WTC11 (cell line): Measurements from ENCODE around the gene CAPN14. TPM values are rescaled to one million over a fixed set of nuclear protein-coding genes. Genes with fewer than 3 reads are reported as not detected.

Experiments used
- ATAC-seq: fragments of 200-7000 bp; cut with Tn5 transposase; 2 replicates; pipeline ENCODE4 v1.10.0; 2021; ENCODE audit warnings: mild to moderate bottlenecking, moderate library complexity
- CTCF ChIA-PET: fragments of 300-600 bp; sonication (Branson Sonifier 250); formaldehyde crosslinking; loops from one replicate; lab custom pipeline; 2021; ENCODE audit warnings: antibody characterized with exemption; lab: Charles Lee
- POLR2A ChIA-PET: fragments of 350-600 bp; sonication (Branson Sonifier 250); formaldehyde crosslinking; loops from one replicate; lab custom pipeline; 2021; ENCODE audit warnings: antibody characterized with exemption; lab: Charles Lee
- DNase-seq: peaks from one replicate; pipeline ENCODE4 v3.0.0; 2021; ENCODE audit warnings: low spot score
- H3K27ac Mint-ChIP-seq: 2 replicates; pipeline ENCODE4 v1.8.0; 2021; ENCODE audit warnings: mixed read lengths
- H3K27me3 Mint-ChIP-seq: 2 replicates; pipeline ENCODE4 v1.8.0; 2021; ENCODE audit warnings: low read depth, mild to moderate bottlenecking, moderate library complexity, mixed read lengths
- H3K36me3 Mint-ChIP-seq: 2 replicates; pipeline ENCODE4 v1.8.0; 2021; ENCODE audit warnings: mixed read lengths
- H3K4me1 Mint-ChIP-seq: 2 replicates; pipeline ENCODE4 v1.8.0; 2022; ENCODE audit warnings: mixed read lengths
- H3K4me3 Mint-ChIP-seq: 2 replicates; pipeline ENCODE4 v1.8.0; 2021; ENCODE audit warnings: mild to moderate bottlenecking, moderate library complexity, mixed read lengths
- H3K9me3 Mint-ChIP-seq: 2 replicates; pipeline ENCODE4 v1.8.0; 2021; ENCODE audit warnings: mixed read lengths
- ATF3 ChIP-seq: sonication (generic); formaldehyde crosslinking; conservative IDR thresholded peaks from 2 replicates; pipeline ENCODE4 v1.8.1; 2022; ENCODE audit warnings: mild to moderate bottlenecking, missing genetic modification reagents
- CBFB ChIP-seq: sonication (generic); formaldehyde crosslinking; IDR thresholded peaks from 2 replicates; pipeline ENCODE4 v1.8.1; 2022; ENCODE audit warnings: mild to moderate bottlenecking, low read depth, missing genetic modification reagents
- ETV6 ChIP-seq: sonication (generic); formaldehyde crosslinking; IDR thresholded peaks from 2 replicates; pipeline ENCODE4 v1.8.1; 2022; ENCODE audit warnings: mild to moderate bottlenecking, missing genetic modification reagents
- GRHL2 ChIP-seq: fragments of 250-450 bp; sonication (Bioruptor Pico); IDR thresholded peaks from 2 replicates; pipeline ENCODE4 v1.8.0; 2022; ENCODE audit warnings: mild to moderate bottlenecking, moderate library complexity; ENCODE audit not compliant: insufficient replicate concordance, severe bottlenecking
- IRF1 ChIP-seq: sonication (generic); formaldehyde crosslinking; IDR thresholded peaks from 2 replicates; pipeline ENCODE4 v1.8.0; 2023; ENCODE audit warnings: missing genetic modification reagents
- NR1H2 ChIP-seq: sonication (generic); formaldehyde crosslinking; IDR thresholded peaks from 2 replicates; pipeline ENCODE4 v1.9.0; 2021; ENCODE audit warnings: mild to moderate bottlenecking, moderate library complexity, missing genetic modification reagents
- NR2C2 ChIP-seq: sonication (generic); formaldehyde crosslinking; IDR thresholded peaks from 2 replicates; pipeline ENCODE4 v1.8.0; 2022; ENCODE audit warnings: mild to moderate bottlenecking, missing genetic modification reagents
- NR3C1 ChIP-seq: sonication (generic); formaldehyde crosslinking; conservative IDR thresholded peaks from 2 replicates; pipeline ENCODE4 v1.8.1; 2023; ENCODE audit warnings: low read depth, mild to moderate bottlenecking, missing genetic modification reagents
- OVOL2 ChIP-seq: fragments of 250-450 bp; sonication (Bioruptor Pico); IDR thresholded peaks from 2 replicates; pipeline ENCODE4 v1.9.0; 2021; ENCODE audit warnings: mild to moderate bottlenecking, borderline replicate concordance
- RORB ChIP-seq: fragments of 250-450 bp; sonication (Bioruptor Pico); IDR thresholded peaks from 2 replicates; pipeline ENCODE4 v1.9.0; 2021; ENCODE audit warnings: mild to moderate bottlenecking
- SP1 ChIP-seq: sonication (generic); formaldehyde crosslinking; conservative IDR thresholded peaks from 2 replicates; pipeline ENCODE4 v1.8.1; 2022; ENCODE audit warnings: missing genetic modification reagents
- USF1 ChIP-seq: sonication (generic); formaldehyde crosslinking; IDR thresholded peaks from 2 replicates; pipeline ENCODE4 v1.8.0; 2022; ENCODE audit warnings: mild to moderate bottlenecking, missing genetic modification reagents
- ZBTB43 ChIP-seq: sonication (generic); formaldehyde crosslinking; IDR thresholded peaks from 2 replicates; pipeline ENCODE4 v1.8.1; 2023; ENCODE audit warnings: mild to moderate bottlenecking, missing genetic modification reagents
- ZMAT4 ChIP-seq: fragments of 250-450 bp; sonication (Bioruptor Pico); IDR thresholded peaks from 2 replicates; pipeline ENCODE4 v1.9.0; 2021; ENCODE audit warnings: mild to moderate bottlenecking
- ZNF121 ChIP-seq: sonication (generic); formaldehyde crosslinking; IDR thresholded peaks from 2 replicates; pipeline ENCODE4 v1.8.0; 2023; ENCODE audit warnings: missing genetic modification reagents
- ZNF138 ChIP-seq: sonication (generic); formaldehyde crosslinking; conservative IDR thresholded peaks from 2 replicates; pipeline ENCODE4 v1.8.1; 2022; ENCODE audit warnings: mild to moderate bottlenecking, moderate library complexity, missing genetic modification reagents
- ZNF396 ChIP-seq: fragments of 250-450 bp; sonication (Bioruptor Pico); IDR thresholded peaks from 2 replicates; pipeline ENCODE4 v1.8.0; 2021; ENCODE audit warnings: mild to moderate bottlenecking, moderate library complexity, borderline replicate concordance
- ZNF416 ChIP-seq: fragments of 250-450 bp; sonication (Bioruptor Pico); IDR thresholded peaks from 2 replicates; pipeline ENCODE4 v1.9.0; 2021; ENCODE audit warnings: mild to moderate bottlenecking, inconsistent platforms
- ZSCAN18 ChIP-seq: fragments of 250-450 bp; sonication (Bioruptor Pico); IDR thresholded peaks from 2 replicates; pipeline ENCODE4 v2.1.2; 2022; ENCODE audit warnings: mild to moderate bottlenecking, moderate library complexity
- total RNA-seq: library from RNA; stranded (reverse); gene quantifications from 3 replicates; pipeline ENCODE4 v1.2.3, GENCODE V29; 2021

CAPN14 gene
- total RNA-seq, 1 experiment from 2014 or later, result 0.11 TPM

- ChIA-PET POLR2A (no interaction called here), CTCF (interaction anchor here (1.0 to 1.7 kb wide), 5 partner anchors 10 to 430 kb away, joined by 4 to 9 read pairs (median 5); no protein-coding TSS in a partner anchor)
- Mint-ChIP-seq H3K27ac (no peak overlapping the region), H3K4me1 (peaks cover 22% of the 10 kb centered on the region), H3K27me3 (peaks cover 54% of the 10 kb centered on the region), H3K36me3 (no peaks in the 10 kb centered on the region), H3K4me3 (no peak overlapping the region), H3K9me3 (no peaks in the 10 kb centered on the region)
- TF ChIP-seq CBFB (CRISPR knock-in tag), result no peak
- TF ChIP-seq NR2C2 (CRISPR knock-in tag), result no peak
- TF ChIP-seq ZMAT4 (CRISPR knock-in tag), result no peak
- no peak for TF ChIP-seq IRF1
- TF ChIP-seq ZNF416 (CRISPR knock-in tag), result no peak
- no peak for TF ChIP-seq ZNF121 (CRISPR knock-in tag)
- no peak for TF ChIP-seq ZBTB43 (CRISPR knock-in tag)
- DNase-seq (no peak), ATAC-seq (no peak)
Observed at GRCh38 chr2:31141443-31142085, 75.8 kb downstream of the CAPN14 start.

- Mint-ChIP-seq H3K36me3 (no peaks in the 10 kb centered on the region), H3K27me3 (peaks cover 68% of the 10 kb centered on the region), H3K9me3 (no peaks in the 10 kb centered on the region), H3K4me3 (no peak overlapping the region), H3K4me1 (peaks cover 33% of the 10 kb centered on the region), H3K27ac (no peak overlapping the region)
- ChIA-PET POLR2A (no interaction called here), CTCF (interaction anchor here (1.4 to 1.7 kb wide), 2 partner anchors 30 to 193 kb away, joined by 8 to 9 read pairs; no protein-coding TSS in a partner anchor)
- no peak for ATAC-seq
- DNase-seq, result no peak
- no peak for TF ChIP-seq ATF3 (CRISPR knock-in tag)
- TF ChIP-seq ZSCAN18 (CRISPR knock-in tag), result no peak
- TF ChIP-seq NR1H2 (CRISPR knock-in tag), result no peak
- no peak for TF ChIP-seq ZNF396
- TF ChIP-seq RORB (CRISPR knock-in tag), result no peak
- TF ChIP-seq NR3C1 (CRISPR knock-in tag), result no peak
- TF ChIP-seq GRHL2 (CRISPR knock-in tag), result no peak
- TF ChIP-seq USF1, result no peak
- TF ChIP-seq ETV6, result no peak
- no peak for TF ChIP-seq OVOL2 (CRISPR knock-in tag)
- TF ChIP-seq ZNF138 (CRISPR knock-in tag), result no peak
- TF ChIP-seq SP1 (CRISPR knock-in tag), result no peak
Observed at GRCh38 chr2:31140151-31140550, 77.2 kb downstream of the CAPN14 start.
